H9 (cell line): ENCODE results near the gene RASSF8. TPM values are rescaled to one million over a fixed set of nuclear protein-coding genes. Genes with fewer than 3 reads are reported as not detected.

Source experiments
- DNase-seq: peaks from one replicate; pipeline ENCODE4 v3.0.0-alpha.2; 2017
- H2AFZ ChIP-seq: one replicate; pipeline ENCODE4 v1.6.1; 2013; ENCODE audit warnings: mild to moderate bottlenecking, low read length, control low read depth, moderate library complexity
- H2AK5ac ChIP-seq: 2 replicates; pipeline ENCODE4 v1.6.1; 2013; ENCODE audit warnings: low read length, control low read depth, mixed read lengths; ENCODE audit not compliant: insufficient read length
- H2BK120ac ChIP-seq: one replicate; pipeline ENCODE4 v1.6.1; 2013; ENCODE audit warnings: low read depth, mild to moderate bottlenecking, low read length, control low read depth, inconsistent platforms; ENCODE audit not compliant: poor library complexity, severe bottlenecking
- H2BK12ac ChIP-seq: 2 replicates; pipeline ENCODE4 v1.6.1; 2013; ENCODE audit warnings: low read length, control low read depth, mixed read lengths, low read depth; ENCODE audit not compliant: insufficient read length
- H2BK15ac ChIP-seq: 2 replicates; pipeline ENCODE4 v1.6.1; 2013; ENCODE audit warnings: low read depth, low read length, control low read depth
- H2BK20ac ChIP-seq: one replicate; pipeline ENCODE4 v1.6.1; 2013; ENCODE audit warnings: low read depth, mild to moderate bottlenecking, low read length, control low read depth, inconsistent platforms; ENCODE audit not compliant: poor library complexity, severe bottlenecking
- H2BK5ac ChIP-seq: 2 replicates; pipeline ENCODE4 v1.6.1; 2013; ENCODE audit warnings: low read length, control low read depth, mixed read lengths; ENCODE audit not compliant: insufficient read length
- H3K14ac ChIP-seq: 2 replicates; pipeline ENCODE4 v1.6.1; 2013; ENCODE audit warnings: low read length, control low read depth; ENCODE audit not compliant: insufficient read depth
- H3K18ac ChIP-seq: 2 replicates; pipeline ENCODE4 v1.6.1; 2013; ENCODE audit warnings: low read depth, mild to moderate bottlenecking, mixed read lengths, low read length, control low read depth; ENCODE audit not compliant: insufficient read length
- H3K23ac ChIP-seq: 2 replicates; pipeline ENCODE4 v1.6.1; 2013; ENCODE audit warnings: low read length, control low read depth, mixed read lengths, low read depth; ENCODE audit not compliant: insufficient read length
- H3K23me2 ChIP-seq: 2 replicates; pipeline ENCODE4 v1.6.1; 2013; ENCODE audit warnings: low read depth, mild to moderate bottlenecking, mixed read lengths, low read length, control low read depth; ENCODE audit not compliant: insufficient read length, poor library complexity, severe bottlenecking
- H3K27ac ChIP-seq: 2 replicates; pipeline ENCODE4 v1.5.1; 2013; ENCODE audit warnings: low read length, control low read depth, mixed read lengths, low read depth; ENCODE audit not compliant: insufficient read length
- H3K27me3 ChIP-seq: 2 replicates; pipeline ENCODE4 v1.6.1; 2013; ENCODE audit warnings: low read length, control low read depth, inconsistent platforms; ENCODE audit not compliant: insufficient read depth
- H3K4ac ChIP-seq: 2 replicates; pipeline ENCODE4 v1.6.1; 2013; ENCODE audit warnings: low read depth, mild to moderate bottlenecking, control low read depth, inconsistent platforms, low read length, moderate library complexity
- H3K4me1 ChIP-seq: 2 replicates; pipeline ENCODE4 v1.6.1; 2013; ENCODE audit warnings: low read length, control low read depth, inconsistent platforms; ENCODE audit not compliant: insufficient read depth
- H3K4me2 ChIP-seq: 2 replicates; pipeline ENCODE4 v1.6.1; 2013; ENCODE audit warnings: low read length, control low read depth, mixed read lengths; ENCODE audit not compliant: insufficient read length, insufficient read depth
- H3K56ac ChIP-seq: 2 replicates; pipeline ENCODE4 v1.6.1; 2013; ENCODE audit warnings: low read depth, mild to moderate bottlenecking, mixed read lengths, low read length, control low read depth; ENCODE audit not compliant: insufficient read length
- H3K79me1 ChIP-seq: 2 replicates; pipeline ENCODE4 v1.6.1; 2013; ENCODE audit warnings: low read depth, mild to moderate bottlenecking, moderate library complexity, low read length, control low read depth, inconsistent platforms; ENCODE audit not compliant: insufficient read depth, poor library complexity, severe bottlenecking
- H3K79me2 ChIP-seq: 2 replicates; pipeline ENCODE4 v1.6.1; 2013; ENCODE audit warnings: low read length, control low read depth, inconsistent platforms; ENCODE audit not compliant: insufficient read depth
- H3K9ac ChIP-seq: 2 replicates; pipeline ENCODE4 v1.6.1; 2013; ENCODE audit warnings: low read length, control low read depth, mixed read lengths; ENCODE audit not compliant: insufficient read length; ENCODE audit errors: extremely low read depth
- H3K9me3 ChIP-seq: one replicate; pipeline ENCODE4 v1.6.1; 2013; ENCODE audit warnings: low read depth, low read length, inconsistent platforms; ENCODE audit not compliant: control insufficient read depth
- H3T11ph ChIP-seq: one replicate; pipeline ENCODE4 v1.6.1; 2013; ENCODE audit warnings: mild to moderate bottlenecking, low read length, control low read depth, inconsistent platforms
- H4K20me1 ChIP-seq: one replicate; pipeline ENCODE4 v1.6.1; 2013; ENCODE audit not compliant: control insufficient read depth, insufficient read length, insufficient read depth
- H4K5ac ChIP-seq: 2 replicates; pipeline ENCODE4 v1.6.1; 2013; ENCODE audit warnings: low read depth, mild to moderate bottlenecking, mixed read lengths, low read length, control low read depth; ENCODE audit not compliant: insufficient read length
- H4K8ac ChIP-seq: replicated peaks from 2 replicates; pipeline ENCODE4 v1.6.1; 2013; ENCODE audit warnings: low read length, control low read depth, mixed read lengths, low read depth; ENCODE audit not compliant: insufficient read length
- H4K91ac ChIP-seq: 2 replicates; pipeline ENCODE4 v1.6.1; 2013; ENCODE audit warnings: low read depth, mild to moderate bottlenecking, moderate library complexity, mixed read lengths, low read length, control low read depth; ENCODE audit not compliant: insufficient read length
- H3K27ac Mint-ChIP-seq, 3 experiments: 2 replicates in 2 of 3; 3 replicates in 1 of 3; pipeline ENCODE4 v1.8.0; 2020 to 2021; ENCODE audit warnings: mixed read lengths in 3 of 3, mild to moderate bottlenecking in 1 of 3, moderate library complexity in 1 of 3
- H3K27me3 Mint-ChIP-seq: 2 replicates; pipeline ENCODE4 v1.8.0; 2021; ENCODE audit warnings: low read depth, mild to moderate bottlenecking, moderate library complexity, mixed read lengths
- H3K36me3 Mint-ChIP-seq, 3 experiments: 2 replicates in 2 of 3; 3 replicates in 1 of 3; pipeline ENCODE4 v1.8.0; 2020 to 2021; ENCODE audit warnings: low read depth in 3 of 3, mixed read lengths in 3 of 3; ENCODE audit not compliant: insufficient read depth in 1 of 3
- H3K4me1 Mint-ChIP-seq, 2 experiments: 2 replicates each; pipeline ENCODE4 v1.8.0; 2020; ENCODE audit warnings: mixed read lengths in 2 of 2
- H3K4me3 Mint-ChIP-seq, 2 experiments: 2 replicates in 1 of 2; 3 replicates in 1 of 2; pipeline ENCODE4 v1.8.0; 2020 to 2021; ENCODE audit warnings: mild to moderate bottlenecking in 2 of 2, mixed read lengths in 2 of 2, moderate library complexity in 1 of 2
- H3K9me3 Mint-ChIP-seq, 2 experiments: 2 replicates in 1 of 2; 3 replicates in 1 of 2; pipeline ENCODE4 v1.8.0; 2020; ENCODE audit warnings: mild to moderate bottlenecking in 2 of 2, mixed read lengths in 2 of 2, moderate library complexity in 1 of 2
- CTCF ChIP-seq: fragments of 200-600 bp; sonication (generic); conservative IDR thresholded peaks from 3 replicates; pipeline ENCODE4 v1.8.0; 2021; ENCODE audit warnings: antibody characterized with exemption, mild to moderate bottlenecking
- WGBS: extraction: QIAGEN DNeasy Blood & Tissue Kit; methylation state at CpG from one replicate; pipeline ENCODE4 v1.1.7; 2013; ENCODE audit warnings: missing lambda C conversion rate, low lambda C conversion rate, mixed read lengths; ENCODE audit not compliant: insufficient read length; ENCODE audit errors: extremely low coverage; 5-methylcytosine and 5-hydroxymethylcytosine counted together
- total RNA-seq: library from RNA; stranded (reverse); gene quantifications from 2 replicates; pipeline ENCODE4 v1.2.1, GENCODE V29; 2021

Gene RASSF8
- total RNA-seq, 1 experiment from 2014 or later = 38.8 TPM

DNA sequence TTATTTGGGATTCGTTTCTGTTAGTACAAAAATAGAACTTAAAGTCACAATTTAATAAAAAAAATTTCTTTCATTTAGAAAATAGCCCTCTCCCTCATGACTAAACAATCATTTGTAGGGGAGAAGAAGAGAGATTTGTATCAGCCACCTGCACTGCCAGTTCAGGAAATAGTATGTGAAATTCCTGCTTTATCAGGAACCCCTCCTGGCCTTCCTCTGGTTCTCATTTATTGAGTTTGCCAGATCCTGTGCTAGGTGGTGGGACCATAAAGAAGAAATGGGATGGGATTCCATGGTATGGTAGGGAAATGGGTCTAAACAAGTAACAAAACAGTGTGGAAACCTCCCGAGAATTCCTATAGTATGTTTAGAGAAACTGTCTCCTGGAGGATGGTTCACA lies 30.0 kb downstream of the RASSF8 start:
- H4K20me1 ChIP-seq = no peaks in the 10 kb centered on the region
- peaks cover 7% of the 10 kb centered on the region for H3K4me1 ChIP-seq
- Mint-ChIP-seq H3K4me3 (no peak overlapping the region), H3K27me3 (no peaks in the 10 kb centered on the region), H3K36me3 (no peaks in the 10 kb centered on the region), H3K9me3 (no peaks in the 10 kb centered on the region), H3K4me1 (peaks cover 48 to 57% of the 10 kb centered on the region in 2 experiments), H3K27ac (no peak overlapping the region; a peak in 1 of 7 replicates)
- no peak overlapping the region for H4K5ac ChIP-seq
- no peak overlapping the region for H3T11ph ChIP-seq
- H3K79me2 ChIP-seq = peaks cover 15% of the 10 kb centered on the region; the same call in 1 of the 2 replicates
- no peak overlapping the region for H2BK15ac ChIP-seq
- H2AK5ac ChIP-seq = no peak overlapping the region
- no peak overlapping the region for H3K9ac ChIP-seq
- no peak overlapping the region for H3K4ac ChIP-seq
- no peak overlapping the region for H3K4me2 ChIP-seq
- no peak overlapping the region for H3K18ac ChIP-seq
- DNase-seq = no peak
- H3K79me1 ChIP-seq = peaks cover 12% of the 10 kb centered on the region
- no peak overlapping the region for H3K56ac ChIP-seq
- no peaks in the 10 kb centered on the region for H3K23me2 ChIP-seq
- no CpG with 5 or more reads among the region's 2 CpGs for WGBS
- no peak overlapping the region for H3K27ac ChIP-seq
- H2BK5ac ChIP-seq = no peak overlapping the region
- H2AFZ ChIP-seq = no peak overlapping the region
- H2BK20ac ChIP-seq = no peak overlapping the region
- H3K27me3 ChIP-seq = no peaks in the 10 kb centered on the region
- no peak overlapping the region for H2BK12ac ChIP-seq
- no peaks in the 10 kb centered on the region for H3K9me3 ChIP-seq
- H3K23ac ChIP-seq = no peak overlapping the region
- H2BK120ac ChIP-seq = no peak overlapping the region
- no peak overlapping the region for H4K8ac ChIP-seq
- no peak overlapping the region for H3K14ac ChIP-seq
- no peak for TF ChIP-seq CTCF
- H4K91ac ChIP-seq = no peak overlapping the region
